H1 (cell line): ENCODE data around the gene RYR3.

Source experiments
- BRCA1 ChIP-seq: IDR thresholded peaks from 2 replicates; pipeline ENCODE4 v1.6.1; 2012; ENCODE audit warnings: low read depth, low read length, improper control_type of control experiment
- HDAC6 ChIP-seq: IDR thresholded peaks from one replicate; pipeline ENCODE4 v1.7.1; 2012; ENCODE audit warnings: low read depth, mild to moderate bottlenecking, inconsistent platforms, low read length, moderate library complexity
- SP2 ChIP-seq: IDR thresholded peaks from 2 replicates; pipeline ENCODE4 v1.6.1; 2012; ENCODE audit warnings: mild to moderate bottlenecking, low read length, inconsistent platforms
- YY1 ChIP-seq: IDR thresholded peaks from 2 replicates; pipeline ENCODE4 v1.6.1; 2011; ENCODE audit warnings: low read depth, mild to moderate bottlenecking, low read length
- ZNF274 ChIP-seq: IDR thresholded peaks from 2 replicates; pipeline ENCODE4 v1.7.0; 2012; ENCODE audit warnings: low read length, borderline replicate concordance; ENCODE audit errors: extremely low read depth
- TF ChIP-seq, protein P1 (sequence below), 3 experiments: IDR thresholded peaks; 1 replicate in 2 of 3; 2 replicates in 1 of 3; pipeline versions ENCODE4 v1.5.1 to v1.6.1; 2011; ENCODE audit warnings: low read length in 3 of 3, mild to moderate bottlenecking in 3 of 3, inconsistent platforms in 2 of 3, low read depth in 1 of 3, moderate library complexity in 1 of 3; ENCODE audit not compliant: insufficient read depth in 1 of 3; ENCODE audit errors: control extremely low read depth in 1 of 3

DNA sequence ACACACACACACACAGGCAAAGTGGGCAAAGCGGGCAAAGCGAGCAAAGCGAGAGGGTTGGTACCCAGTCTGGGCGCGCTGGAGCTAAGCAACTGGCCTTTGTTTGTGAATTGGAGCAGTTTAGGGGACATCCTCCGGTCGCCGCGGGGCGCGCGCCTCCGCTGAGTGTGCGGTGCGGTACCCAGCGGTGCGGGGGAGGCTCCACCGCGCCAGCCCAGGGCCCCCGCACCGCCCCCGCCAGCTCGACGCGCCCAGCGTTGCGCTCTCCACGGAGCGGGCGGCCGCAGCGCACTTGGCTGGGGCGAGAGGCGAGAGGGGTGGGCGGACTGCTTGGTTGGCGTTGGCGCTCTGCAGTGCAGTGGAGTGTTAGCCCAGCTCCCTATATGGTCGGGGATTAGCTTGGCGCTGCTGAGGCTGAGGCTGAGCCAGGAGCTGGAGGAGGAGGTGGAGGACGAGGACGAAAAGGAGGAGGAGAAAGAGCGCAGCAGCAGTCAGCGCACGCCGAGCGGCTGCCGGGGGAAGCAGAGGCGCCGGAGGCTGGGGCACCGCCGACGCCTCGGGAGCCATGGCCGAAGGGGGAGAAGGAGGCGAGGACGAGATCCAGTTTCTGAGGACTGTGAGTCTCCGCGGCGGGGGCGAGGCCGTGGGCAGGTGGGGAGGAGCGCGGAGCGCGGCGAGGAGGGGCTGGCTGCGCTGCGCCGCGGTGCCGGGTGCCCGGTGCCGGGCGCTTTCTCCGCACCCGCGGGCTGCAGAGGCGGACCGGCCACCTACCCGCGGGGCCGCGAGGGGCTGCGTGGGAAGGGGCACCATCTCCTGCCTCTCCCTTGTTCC lies at the start of gene RYR3:
- TF ChIP-seq ZNF274 (no peak), BRCA1 (no peak), HDAC6 (no peak), SP2 (no peak), YY1 (no peak)
- TF ChIP-seq, protein P1, sequence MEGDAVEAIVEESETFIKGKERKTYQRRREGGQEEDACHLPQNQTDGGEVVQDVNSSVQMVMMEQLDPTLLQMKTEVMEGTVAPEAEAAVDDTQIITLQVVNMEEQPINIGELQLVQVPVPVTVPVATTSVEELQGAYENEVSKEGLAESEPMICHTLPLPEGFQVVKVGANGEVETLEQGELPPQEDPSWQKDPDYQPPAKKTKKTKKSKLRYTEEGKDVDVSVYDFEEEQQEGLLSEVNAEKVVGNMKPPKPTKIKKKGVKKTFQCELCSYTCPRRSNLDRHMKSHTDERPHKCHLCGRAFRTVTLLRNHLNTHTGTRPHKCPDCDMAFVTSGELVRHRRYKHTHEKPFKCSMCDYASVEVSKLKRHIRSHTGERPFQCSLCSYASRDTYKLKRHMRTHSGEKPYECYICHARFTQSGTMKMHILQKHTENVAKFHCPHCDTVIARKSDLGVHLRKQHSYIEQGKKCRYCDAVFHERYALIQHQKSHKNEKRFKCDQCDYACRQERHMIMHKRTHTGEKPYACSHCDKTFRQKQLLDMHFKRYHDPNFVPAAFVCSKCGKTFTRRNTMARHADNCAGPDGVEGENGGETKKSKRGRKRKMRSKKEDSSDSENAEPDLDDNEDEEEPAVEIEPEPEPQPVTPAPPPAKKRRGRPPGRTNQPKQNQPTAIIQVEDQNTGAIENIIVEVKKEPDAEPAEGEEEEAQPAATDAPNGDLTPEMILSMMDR (IDR thresholded peaks at IDR 0.05; ENCODE audit: control extremely low read depth in 1 of 3, insufficient read depth in 1 of 3, low read depth in 1 of 3, low read length in 3 of 3): no peak
